Measurements from ENCODE around the gene RSPO1. TPM values are rescaled to one million over a fixed set of nuclear protein-coding genes. Genes with fewer than 3 reads are reported as not detected.

RSPO1 gene
- total and polyA plus RNA-seq, 7 experiments from 2014 or later = not detected

DNA sequence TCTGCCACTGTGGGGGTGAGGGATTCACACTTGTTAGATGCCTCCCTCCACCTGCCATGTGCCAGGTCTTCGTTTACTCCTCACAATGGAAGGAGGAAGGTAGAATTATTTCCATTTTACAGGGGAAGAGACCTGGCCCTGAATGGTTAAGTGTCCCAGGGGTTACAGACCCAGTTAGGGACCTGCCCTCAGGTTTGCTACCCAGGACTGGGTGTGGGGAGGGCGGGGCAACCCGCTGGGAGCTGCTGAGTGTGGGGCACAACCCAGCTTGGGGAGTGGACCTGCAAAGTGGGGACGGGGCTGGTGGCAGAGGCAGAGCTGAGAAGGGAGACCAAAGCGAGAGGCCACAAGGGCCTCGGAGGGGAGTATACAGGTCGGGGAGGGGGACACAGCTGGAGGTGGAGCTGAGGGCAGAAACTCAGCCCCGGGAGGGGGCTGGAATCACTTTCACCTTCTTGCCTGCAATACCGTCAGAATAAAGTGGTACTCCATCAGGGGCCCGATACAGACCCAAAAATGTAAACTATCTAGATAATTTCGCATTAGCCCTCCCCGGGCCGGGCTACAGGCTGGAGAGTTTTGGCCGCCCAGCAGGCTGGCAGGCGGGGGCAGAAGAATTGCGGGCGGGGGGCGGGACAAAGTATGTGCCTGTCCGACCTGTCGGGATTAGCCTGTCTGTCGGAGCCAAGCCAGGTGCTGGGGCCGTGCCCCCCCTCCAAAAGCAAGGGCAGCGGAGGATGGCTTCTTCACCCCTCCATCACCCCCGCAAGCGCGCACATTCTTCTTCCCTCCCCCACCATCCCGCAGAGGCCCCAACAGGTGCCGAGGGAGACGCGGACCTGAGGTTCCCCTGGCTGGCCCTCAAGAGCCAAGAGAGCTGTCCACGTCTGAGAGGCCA is 1.4 kb downstream of the RSPO1 start:
- H3K4me1 Mint-ChIP-seq = peaks cover 0 to 22% (median 9%) of the 10 kb centered on the region in 7 donors
- Histone ChIP-seq H3K9me3 (ENCODE audit: control insufficient read depth in 2 of 3, low read length in 3 of 3) (no peaks in the 10 kb centered on the region), H3K4me3 (ENCODE audit: low read length) (no peak overlapping the region), H3K36me3 (ENCODE audit: control insufficient read depth in 2 of 3, insufficient read depth in 3 of 3, low read length in 3 of 3) (no peaks in the 10 kb centered on the region), H3K27ac (ENCODE audit: low read depth, low read length) (no peak overlapping the region), H3K27me3 (ENCODE audit: control insufficient read depth in 2 of 2, insufficient read depth in 2 of 2, low read length in 2 of 2) (peaks cover 7 to 12% of the 10 kb centered on the region in 2 donors), H3K4me1 (ENCODE audit: control insufficient read depth in 2 of 2, insufficient read depth in 2 of 2, low read length in 2 of 2) (no peaks in the 10 kb centered on the region)
- H3K27me3 Mint-ChIP-seq = peaks cover 69 to 81% (median 75%) of the 10 kb centered on the region in 5 donors
- peaks cover 0 to 3% (median 0%) of the 10 kb centered on the region in 5 donors for H3K36me3 Mint-ChIP-seq
- ChIA-PET POLR2A (no interaction called here), CTCF (no interaction called here)
- H3K27ac Mint-ChIP-seq = no peak overlapping the region
- no peak for ATAC-seq
- H3K9me3 Mint-ChIP-seq = no peaks in the 10 kb centered on the region
- intact Hi-C loops (cut with micrococcal nuclease) = no loop called here
- peak overlapping the region in 7 of 10 donors; percentile 23 to 76 (median 58) for H3K4me3 Mint-ChIP-seq
- no peak for DNase-seq

DNA sequence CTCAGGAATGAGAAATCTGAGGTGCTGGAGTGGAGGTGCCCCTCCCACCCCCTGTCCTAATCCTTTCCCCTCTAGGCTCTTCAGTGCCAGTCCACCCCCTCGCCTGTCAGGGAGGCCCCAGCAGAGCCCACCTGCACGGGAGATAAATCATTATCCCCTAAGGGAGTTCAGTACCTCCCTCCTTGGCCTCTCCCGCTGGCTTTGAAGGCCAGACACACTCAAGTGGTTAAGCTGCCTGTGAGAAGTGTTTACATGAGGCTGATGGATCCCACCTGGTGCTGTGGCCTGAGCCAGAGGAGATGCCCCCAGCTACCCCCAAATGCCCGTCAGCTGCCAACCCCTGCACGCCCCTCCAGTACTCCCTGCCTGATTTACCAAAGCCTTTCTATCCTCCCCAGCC is 3.7 kb downstream of the RSPO1 start:
- no peaks in the 10 kb centered on the region for H3K36me3 ChIP-seq (ENCODE audit: control insufficient read depth in 2 of 3, insufficient read depth in 3 of 3, low read length in 3 of 3)
- no peak for DNase-seq
- Mint-ChIP-seq H3K27me3 (peaks cover 69 to 85% (median 82%) of the 10 kb centered on the region in 5 donors), H3K9me3 (no peaks in the 10 kb centered on the region), H3K36me3 (peaks cover 0 to 3% (median 0%) of the 10 kb centered on the region in 5 donors), H3K4me1 (peaks cover 0 to 22% (median 9%) of the 10 kb centered on the region in 7 donors), H3K4me3 (no peak overlapping the region), H3K27ac (no peak overlapping the region)
- H3K4me3 ChIP-seq (ENCODE audit: low read length) = no peak overlapping the region
- no peak overlapping the region for H3K27ac ChIP-seq (ENCODE audit: low read depth, low read length)
- CTCF ChIA-PET = no interaction called here
- no peak for ATAC-seq
- H3K9me3 ChIP-seq (ENCODE audit: control insufficient read depth in 2 of 3, low read length in 3 of 3) = no peaks in the 10 kb centered on the region
- intact Hi-C loops (cut with micrococcal nuclease) = no loop called here
- no peaks in the 10 kb centered on the region for H3K4me1 ChIP-seq (ENCODE audit: control insufficient read depth in 2 of 2, insufficient read depth in 2 of 2, low read length in 2 of 2)
- H3K27me3 ChIP-seq (ENCODE audit: control insufficient read depth in 2 of 2, insufficient read depth in 2 of 2, low read length in 2 of 2) = peaks cover 7 to 9% of the 10 kb centered on the region in 2 donors
- POLR2A ChIA-PET = no interaction called here

- DNase-seq = no peak
- ATAC-seq = no peak
- no peaks in the 10 kb centered on the region for H3K4me1 ChIP-seq (ENCODE audit: control insufficient read depth in 2 of 2, insufficient read depth in 2 of 2, low read length in 2 of 2)
- H3K4me1 Mint-ChIP-seq = peaks cover 0 to 22% (median 9%) of the 10 kb centered on the region in 7 donors
- no peaks in the 10 kb centered on the region for H3K9me3 Mint-ChIP-seq
- intact Hi-C loops (cut with micrococcal nuclease) = no loop called here
- no peak overlapping the region for H3K27ac Mint-ChIP-seq
- no peak overlapping the region for H3K4me3 Mint-ChIP-seq
- no peak overlapping the region for H3K27ac ChIP-seq (ENCODE audit: low read depth, low read length)
- ChIA-PET POLR2A (no interaction called here), CTCF (interaction anchor here (1.1 kb wide), 1 partner anchor 44 kb away, joined by 3 read pairs; no protein-coding TSS in a partner anchor)
- H3K27me3 ChIP-seq (ENCODE audit: control insufficient read depth in 2 of 2, insufficient read depth in 2 of 2, low read length in 2 of 2) = peaks cover 4 to 5% of the 10 kb centered on the region in 2 donors
- peaks cover 64 to 82% (median 78%) of the 10 kb centered on the region in 5 donors for H3K27me3 Mint-ChIP-seq
- H3K9me3 ChIP-seq (ENCODE audit: control insufficient read depth in 2 of 3, low read length in 3 of 3) = no peaks in the 10 kb centered on the region
- H3K4me3 ChIP-seq (ENCODE audit: low read length) = no peak overlapping the region
- no peaks in the 10 kb centered on the region for H3K36me3 ChIP-seq (ENCODE audit: control insufficient read depth in 2 of 3, insufficient read depth in 3 of 3, low read length in 3 of 3)
- H3K36me3 Mint-ChIP-seq = peaks cover 0 to 2% (median 0%) of the 10 kb centered on the region in 5 donors
These were observed 4.2 kb downstream of the RSPO1 start for GRCh38 chr1:37630426-37631028.

- no peak overlapping the region for H3K4me3 Mint-ChIP-seq
- H3K27ac Mint-ChIP-seq = no peak overlapping the region
- Histone ChIP-seq H3K9me3 (ENCODE audit: control insufficient read depth in 2 of 3, low read length in 3 of 3) (no peaks in the 10 kb centered on the region), H3K4me3 (ENCODE audit: low read length) (no peak overlapping the region), H3K27ac (ENCODE audit: low read depth, low read length) (no peak overlapping the region), H3K4me1 (ENCODE audit: control insufficient read depth in 2 of 2, insufficient read depth in 2 of 2, low read length in 2 of 2) (no peaks in the 10 kb centered on the region), H3K36me3 (ENCODE audit: control insufficient read depth in 2 of 3, insufficient read depth in 3 of 3, low read length in 3 of 3) (no peaks in the 10 kb centered on the region), H3K27me3 (ENCODE audit: control insufficient read depth in 2 of 2, insufficient read depth in 2 of 2, low read length in 2 of 2) (no peaks in the 10 kb centered on the region)
- POLR2A ChIA-PET = no interaction called here
- H3K27me3 Mint-ChIP-seq = peaks cover 64 to 79% (median 77%) of the 10 kb centered on the region in 5 donors
- ATAC-seq (no peak), DNase-seq (no peak)
- peaks cover 0 to 17% (median 5%) of the 10 kb centered on the region in 7 donors for H3K4me1 Mint-ChIP-seq
- no peaks in the 10 kb centered on the region for H3K9me3 Mint-ChIP-seq
- CTCF ChIA-PET = interaction anchor here (0.5 to 1.1 kb wide), 3 partner anchors 26 to 45 kb away, joined by 3 to 4 read pairs (median 3); no protein-coding TSS in a partner anchor
- intact Hi-C loops (cut with micrococcal nuclease) = no loop called here
- H3K36me3 Mint-ChIP-seq = peaks cover 0 to 2% (median 0%) of the 10 kb centered on the region in 5 donors
These were observed 4.8 kb downstream of the RSPO1 start for GRCh38 chr1:37629726-37630425.

- peaks cover 0 to 15% (median 4%) of the 10 kb centered on the region in 7 donors for H3K4me1 Mint-ChIP-seq
- no peaks in the 10 kb centered on the region for H3K27me3 ChIP-seq (ENCODE audit: control insufficient read depth in 2 of 2, insufficient read depth in 2 of 2, low read length in 2 of 2)
- intact Hi-C loops (cut with micrococcal nuclease) = no loop called here
- no peaks in the 10 kb centered on the region for H3K9me3 Mint-ChIP-seq
- POLR2A ChIA-PET = no interaction called here
- H3K27me3 Mint-ChIP-seq = peaks cover 69 to 81% (median 79%) of the 10 kb centered on the region in 5 donors
- CTCF ChIA-PET = interaction anchor here (1.1 kb wide), 1 partner anchor 25 kb away, joined by 4 read pairs; no protein-coding TSS in a partner anchor
- H3K27ac ChIP-seq (ENCODE audit: low read depth, low read length) = no peak overlapping the region
- H3K9me3 ChIP-seq (ENCODE audit: control insufficient read depth in 2 of 3, low read length in 3 of 3) = no peaks in the 10 kb centered on the region
- H3K36me3 ChIP-seq (ENCODE audit: control insufficient read depth in 2 of 3, insufficient read depth in 3 of 3, low read length in 3 of 3) = no peaks in the 10 kb centered on the region
- DNase-seq (no peak), ATAC-seq (no peak)
- no peak overlapping the region for H3K4me3 Mint-ChIP-seq
- no peaks in the 10 kb centered on the region for H3K4me1 ChIP-seq (ENCODE audit: control insufficient read depth in 2 of 2, insufficient read depth in 2 of 2, low read length in 2 of 2)
- H3K36me3 Mint-ChIP-seq = peaks cover 0 to 4% (median 0%) of the 10 kb centered on the region in 5 donors
- H3K4me3 ChIP-seq (ENCODE audit: low read length) = no peak overlapping the region
- no peak overlapping the region for H3K27ac Mint-ChIP-seq
These were observed 5.7 kb downstream of the RSPO1 start for GRCh38 chr1:37629008-37629407.

DNA sequence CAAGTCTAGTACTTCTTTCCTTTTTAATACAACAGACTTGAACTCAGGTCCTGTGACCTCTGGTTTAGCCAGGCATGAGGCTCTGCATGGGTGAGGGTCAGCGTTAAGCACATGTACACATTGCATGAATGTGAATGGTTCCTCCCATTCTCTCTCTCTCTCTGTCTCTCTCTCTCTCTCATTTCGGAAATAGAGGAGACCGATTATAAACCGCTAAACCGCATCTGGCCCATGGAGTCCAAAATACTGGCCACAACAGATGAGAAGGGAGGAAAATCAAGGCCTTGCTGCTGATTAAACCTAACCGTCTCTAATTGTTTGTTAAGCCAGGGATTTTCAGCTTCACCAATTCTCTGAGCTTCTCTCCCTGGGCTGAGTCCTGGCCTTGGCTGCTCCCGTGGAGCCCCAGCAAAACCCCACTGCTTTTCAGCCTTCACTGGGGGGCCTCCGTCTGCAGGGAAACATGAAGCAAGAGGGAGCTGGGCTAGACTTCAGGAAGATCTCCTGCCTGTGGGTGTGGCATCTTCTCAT is 6.6 kb downstream of the RSPO1 start:
- Mint-ChIP-seq H3K27me3 (peaks cover 66 to 74% (median 72%) of the 10 kb centered on the region in 5 donors), H3K36me3 (peaks cover 0 to 4% (median 0%) of the 10 kb centered on the region in 5 donors), H3K9me3 (no peaks in the 10 kb centered on the region), H3K4me1 (peaks cover 0 to 9% (median 4%) of the 10 kb centered on the region in 7 donors), H3K27ac (no peak overlapping the region), H3K4me3 (no peak overlapping the region)
- DNase-seq (no peak), ATAC-seq (no peak)
- CTCF ChIA-PET = no interaction called here
- Histone ChIP-seq H3K9me3 (ENCODE audit: control insufficient read depth in 2 of 3, low read length in 3 of 3) (no peaks in the 10 kb centered on the region), H3K4me3 (ENCODE audit: low read length) (no peak overlapping the region), H3K27me3 (ENCODE audit: control insufficient read depth in 2 of 2, insufficient read depth in 2 of 2, low read length in 2 of 2) (no peaks in the 10 kb centered on the region), H3K27ac (ENCODE audit: low read depth, low read length) (no peak overlapping the region), H3K36me3 (ENCODE audit: control insufficient read depth in 2 of 3, insufficient read depth in 3 of 3, low read length in 3 of 3) (no peaks in the 10 kb centered on the region), H3K4me1 (ENCODE audit: control insufficient read depth in 2 of 2, insufficient read depth in 2 of 2, low read length in 2 of 2) (no peaks in the 10 kb centered on the region)
- POLR2A ChIA-PET = no interaction called here
- intact Hi-C loops (cut with micrococcal nuclease) = no loop called here

Measured in naive thymus-derived CD4-positive, alpha-beta T cell (primary cell).